Measurements from ENCODE around the gene SPATA9. TPM values are rescaled to one million over a fixed set of nuclear protein-coding genes. Genes with fewer than 3 reads are reported as not detected.

SPATA9 gene
- total and polyA plus RNA-seq, 4 experiments from 2014 or later, result 0.09 TPM; not detected in 3

- no peak overlapping the region for H3K4me3 Mint-ChIP-seq
Measured at GRCh38 chr5:95728494-95729114, 45.8 kb upstream of the SPATA9 start.

GRCh38 chr5:95727764-95728191 lies 45.0 kb upstream of the SPATA9 start:
- Histone ChIP-seq H3K4me3 (ENCODE audit: low read length in 2 of 2) (no peak overlapping the region), H3K4me1 (ENCODE audit: insufficient read depth, low read length) (peaks cover 17% of the 10 kb centered on the region), H3K27me3 (ENCODE audit: insufficient read depth, low read length) (peaks cover 8% of the 10 kb centered on the region), H3K9me3 (ENCODE audit: control insufficient read depth in 1 of 2, low read length in 2 of 2) (no peaks in the 10 kb centered on the region), H3K36me3 (ENCODE audit: insufficient read depth, low read length) (no peaks in the 10 kb centered on the region), H3K27ac (ENCODE audit: low read depth, low read length) (no peak overlapping the region)
- ChIA-PET POLR2A (ENCODE audit: partially characterized antibody) (no interaction called here), CTCF (ENCODE audit: partially characterized antibody) (no interaction called here)
- DNase-seq, result no peak
- intact Hi-C loops (cut with micrococcal nuclease), result loop anchor here (10.0 kb wide), 1 partner anchor 1207 kb away; the partner anchor contains the start of gene LNPEP
- peaks cover 20 to 22% of the 10 kb centered on the region in 2 donors for H3K27me3 Mint-ChIP-seq
- no peaks in the 10 kb centered on the region for H3K36me3 Mint-ChIP-seq
- H3K4me3 Mint-ChIP-seq, result no peak overlapping the region
- peaks cover 4 to 29% (median 19%) of the 10 kb centered on the region in 4 donors for H3K4me1 Mint-ChIP-seq
- no peaks in the 10 kb centered on the region for H3K9me3 Mint-ChIP-seq
- no peak overlapping the region for H3K27ac Mint-ChIP-seq

More at GRCh38 chr5:95728494-95729114, 45.8 kb upstream of the SPATA9 start:
- DNase-seq, result no peak
- H3K4me1 ChIP-seq (ENCODE audit: insufficient read depth, low read length), result peaks cover 17% of the 10 kb centered on the region
- H3K9me3 Mint-ChIP-seq, result no peaks in the 10 kb centered on the region
- POLR2A ChIA-PET (ENCODE audit: partially characterized antibody), result no interaction called here
- no peaks in the 10 kb centered on the region for H3K36me3 Mint-ChIP-seq
- CTCF ChIA-PET (ENCODE audit: partially characterized antibody), result no interaction called here
- peaks cover 15% of the 10 kb centered on the region for H3K27me3 ChIP-seq (ENCODE audit: insufficient read depth, low read length)
- H3K4me3 ChIP-seq (ENCODE audit: low read length in 2 of 2), result no peak overlapping the region
- intact Hi-C loops (cut with micrococcal nuclease), result loop anchor here (10.0 kb wide), 1 partner anchor 1206 kb away; the partner anchor contains the start of gene LNPEP
- H3K27me3 Mint-ChIP-seq, result peaks cover 27 to 30% of the 10 kb centered on the region in 2 donors
- H3K9me3 ChIP-seq (ENCODE audit: control insufficient read depth in 1 of 2, low read length in 2 of 2), result no peaks in the 10 kb centered on the region
- no peaks in the 10 kb centered on the region for H3K36me3 ChIP-seq (ENCODE audit: insufficient read depth, low read length)
- H3K27ac ChIP-seq (ENCODE audit: low read depth, low read length), result no peak overlapping the region
- no peak overlapping the region for H3K27ac Mint-ChIP-seq
- peaks cover 3 to 26% (median 19%) of the 10 kb centered on the region in 4 donors for H3K4me1 Mint-ChIP-seq

GRCh38 chr5:95726811-95727763 lies 44.3 kb upstream of the SPATA9 start:
- peaks cover 4 to 27% (median 16%) of the 10 kb centered on the region in 4 donors for H3K4me1 Mint-ChIP-seq
- H3K27ac ChIP-seq (ENCODE audit: low read depth, low read length), result no peak overlapping the region
- no peaks in the 10 kb centered on the region for H3K9me3 Mint-ChIP-seq
- no peak for DNase-seq
- no peaks in the 10 kb centered on the region for H3K9me3 ChIP-seq (ENCODE audit: control insufficient read depth in 1 of 2, low read length in 2 of 2)
- no peaks in the 10 kb centered on the region for H3K36me3 Mint-ChIP-seq
- no peak overlapping the region for H3K4me3 ChIP-seq (ENCODE audit: low read length in 2 of 2)
- peaks cover 6% of the 10 kb centered on the region for H3K27me3 ChIP-seq (ENCODE audit: insufficient read depth, low read length)
- peaks cover 16 to 18% of the 10 kb centered on the region in 2 donors for H3K27me3 Mint-ChIP-seq
- H3K4me1 ChIP-seq (ENCODE audit: insufficient read depth, low read length), result peaks cover 17% of the 10 kb centered on the region
- H3K27ac Mint-ChIP-seq, result peak overlapping the region in 1 of 7 donors; percentile 61
- H3K36me3 ChIP-seq (ENCODE audit: insufficient read depth, low read length), result no peaks in the 10 kb centered on the region
- CTCF ChIA-PET (ENCODE audit: partially characterized antibody), result interaction anchor here (0.8 kb wide), 1 partner anchor 63 kb away, joined by 3 read pairs; no protein-coding TSS in a partner anchor
- POLR2A ChIA-PET (ENCODE audit: partially characterized antibody), result interaction anchor here (1.0 kb wide), 1 partner anchor 9 kb away, joined by 4 read pairs; no protein-coding TSS in a partner anchor
- intact Hi-C loops (cut with micrococcal nuclease), result loop anchor here (10.0 kb wide), 1 partner anchor 1208 kb away; the partner anchor contains the start of gene LNPEP
- no peak overlapping the region for H3K4me3 Mint-ChIP-seq

GRCh38 chr5:95725937-95726810 lies 43.4 kb upstream of the SPATA9 start:
- Histone ChIP-seq H3K36me3 (ENCODE audit: insufficient read depth, low read length) (no peaks in the 10 kb centered on the region), H3K9me3 (ENCODE audit: control insufficient read depth in 1 of 2, low read length in 2 of 2) (no peaks in the 10 kb centered on the region), H3K4me1 (ENCODE audit: insufficient read depth, low read length) (peaks cover 12% of the 10 kb centered on the region), H3K27me3 (ENCODE audit: insufficient read depth, low read length) (no peaks in the 10 kb centered on the region), H3K4me3 (ENCODE audit: low read length in 2 of 2) (no peak overlapping the region), H3K27ac (ENCODE audit: low read depth, low read length) (no peak overlapping the region)
- Mint-ChIP-seq H3K4me3 (no peak overlapping the region), H3K27ac (no peak overlapping the region), H3K4me1 (peaks cover 4 to 24% (median 11%) of the 10 kb centered on the region in 4 donors), H3K36me3 (no peaks in the 10 kb centered on the region), H3K9me3 (no peaks in the 10 kb centered on the region), H3K27me3 (peaks cover 10 to 12% of the 10 kb centered on the region in 2 donors)
- ChIA-PET CTCF (ENCODE audit: partially characterized antibody) (no interaction called here), POLR2A (ENCODE audit: partially characterized antibody) (interaction anchor here (1.0 kb wide), 1 partner anchor 8 kb away, joined by 4 read pairs; no protein-coding TSS in a partner anchor)
- intact Hi-C loops (cut with micrococcal nuclease), result loop anchor here (10.0 kb wide), 1 partner anchor 1209 kb away; the partner anchor contains the start of gene LNPEP
- no peak for DNase-seq

- Mint-ChIP-seq H3K4me1 (peaks cover under 1 to 20% (median 6%) of the 10 kb centered on the region in 4 donors), H3K4me3 (no peak overlapping the region), H3K27me3 (peaks cover 5 to 7% of the 10 kb centered on the region in 2 donors), H3K9me3 (no peaks in the 10 kb centered on the region), H3K27ac (no peak overlapping the region), H3K36me3 (no peaks in the 10 kb centered on the region)
- Histone ChIP-seq H3K9me3 (ENCODE audit: control insufficient read depth in 1 of 2, low read length in 2 of 2) (no peaks in the 10 kb centered on the region), H3K4me3 (ENCODE audit: low read length in 2 of 2) (no peak overlapping the region), H3K36me3 (ENCODE audit: insufficient read depth, low read length) (no peaks in the 10 kb centered on the region), H3K27ac (ENCODE audit: low read depth, low read length) (no peak overlapping the region), H3K4me1 (ENCODE audit: insufficient read depth, low read length) (peaks cover 6% of the 10 kb centered on the region), H3K27me3 (ENCODE audit: insufficient read depth, low read length) (no peaks in the 10 kb centered on the region)
- intact Hi-C loops (cut with micrococcal nuclease), result loop anchor here (10.0 kb wide), 1 partner anchor 1210 kb away; the partner anchor contains the start of gene LNPEP
- ChIA-PET CTCF (ENCODE audit: partially characterized antibody) (no interaction called here), POLR2A (ENCODE audit: partially characterized antibody) (interaction anchor here (1.0 to 1.5 kb wide), 2 partner anchors 61 to 79 kb away, joined by 3 to 5 read pairs; partner anchors contain the start of gene RFESD)
- DNase-seq, result no peak
Measured at GRCh38 chr5:95725071-95725820, 42.5 kb upstream of the SPATA9 start.
